ENCODE measurements around the gene PSENEN. TPM values are rescaled to one million over a fixed set of nuclear protein-coding genes. Genes with fewer than 3 reads are reported as not detected.

Gene PSENEN
- total RNA-seq, 1 experiment from 2014 or later, result 42.9 TPM

- BruUV-seq (replicated peaks), result no TSS peak
- POLR2A ChIA-PET (ENCODE audit: unreplicated experiment), result no interaction called here
- no peaks in the 10 kb centered on the region for H3K9me3 ChIP-seq (ENCODE audit: low read length)
- no peaks in the 10 kb centered on the region for H3F3A ChIP-seq (ENCODE audit: low read length, unreplicated experiment)
- peaks cover 5% of the 10 kb centered on the region for H3K36me3 ChIP-seq (ENCODE audit: low read depth, low read length)
- no peaks in the 10 kb centered on the region for H3K27me3 ChIP-seq (ENCODE audit: low read length)
- no peak for ATAC-seq
- H3K4me3 ChIP-seq (ENCODE audit: low read length), result no peak overlapping the region
- no peak for DNase-seq
- no peak overlapping the region for H3K9ac ChIP-seq (ENCODE audit: low read length)
- H3K4me1 ChIP-seq (ENCODE audit: insufficient read depth, low read length), result no peaks in the 10 kb centered on the region
- H3K4me2 ChIP-seq (ENCODE audit: low read length), result no peak overlapping the region
- H3K9me2 ChIP-seq (replicated peaks; ENCODE audit: low read length), result no peaks in the 10 kb centered on the region
- no peak for TF ChIP-seq EZH2 (IDR thresholded peaks at IDR 0.05; ENCODE audit: low read length, unreplicated experiment)
- TF ChIP-seq EZH2phosphoT487 (IDR thresholded peaks at IDR 0.05; ENCODE audit: borderline replicate concordance, low read length), result no peak
- no peak for TF ChIP-seq CTCF (conservative IDR thresholded peaks at IDR 0.05; ENCODE audit: low read depth, low read length)
- H2AFZ ChIP-seq (ENCODE audit: low read length), result no peak overlapping the region
- no peak overlapping the region for H3K27ac ChIP-seq (ENCODE audit: low read length)
- CTCF ChIA-PET, result no interaction called here
- no peaks in the 10 kb centered on the region for H3K79me2 ChIP-seq (ENCODE audit: low read length)
- no peaks in the 10 kb centered on the region for H4K20me1 ChIP-seq (ENCODE audit: low read length)
- intact Hi-C loops (cut with micrococcal nuclease), result no loop called here
Observed at GRCh38 chr19:35725216-35725861, 20.1 kb upstream of the PSENEN start.

GRCh38 chr19:35727053-35727955 is 18.1 kb upstream of the PSENEN start:
- Histone ChIP-seq H4K20me1 (ENCODE audit: low read length) (no peaks in the 10 kb centered on the region), H3K36me3 (ENCODE audit: low read depth, low read length) (peaks cover 5% of the 10 kb centered on the region)
- POLR2A ChIA-PET (ENCODE audit: unreplicated experiment), result no interaction called here

More at GRCh38 chr19:35727053-35727955, 18.1 kb upstream of the PSENEN start:
- Histone ChIP-seq H3K4me3 (ENCODE audit: low read length) (no peak overlapping the region), H3F3A (ENCODE audit: low read length, unreplicated experiment) (no peaks in the 10 kb centered on the region), H3K9me2 (replicated peaks; ENCODE audit: low read length) (no peaks in the 10 kb centered on the region), H3K9me3 (ENCODE audit: low read length) (no peaks in the 10 kb centered on the region), H3K27ac (ENCODE audit: low read length) (no peak overlapping the region), H3K4me1 (ENCODE audit: insufficient read depth, low read length) (no peaks in the 10 kb centered on the region), H3K27me3 (ENCODE audit: low read length) (no peaks in the 10 kb centered on the region), H2AFZ (ENCODE audit: low read length) (no peak overlapping the region), H3K79me2 (ENCODE audit: low read length) (no peaks in the 10 kb centered on the region), H3K4me2 (ENCODE audit: low read length) (no peak overlapping the region), H3K9ac (ENCODE audit: low read length) (no peak overlapping the region)
- TF ChIP-seq EZH2phosphoT487 (IDR thresholded peaks at IDR 0.05; ENCODE audit: borderline replicate concordance, low read length) (no peak), CTCF (conservative IDR thresholded peaks at IDR 0.05; ENCODE audit: low read depth, low read length) (no peak), EZH2 (IDR thresholded peaks at IDR 0.05; ENCODE audit: low read length, unreplicated experiment) (no peak)
- BruUV-seq (replicated peaks), result no TSS peak
- no peak for ATAC-seq
- DNase-seq, result no peak
- CTCF ChIA-PET, result no interaction called here
- intact Hi-C loops (cut with micrococcal nuclease), result no loop called here
